ENCODE results near the gene SLC25A2. TPM values are rescaled to one million over a fixed set of nuclear protein-coding genes. Genes with fewer than 3 reads are reported as not detected.
"Not testable (repeated sequence)": the region's sequence is repeated elsewhere in the genome, so short reads cannot be mapped to it uniquely, and the experiment has no call there.

SLC25A2 gene
- total and polyA plus RNA-seq, 9 donors: 0.08 to 0.22 TPM; not detected in 7

GRCh38 chr5:141338538-141339306 is 34.9 kb upstream of the SLC25A2 start, which contains the start of gene PCDHGA2:
Gene PCDHGA2 (plus strand): TSS chr5:141338760.
- no peak within 1 kb of the TSS for H3K27ac ChIP-seq (ENCODE audit: low read length)
- H3K36me3 ChIP-seq (ENCODE audit: control insufficient read depth, insufficient read depth, low read length): no peaks in the 10 kb centered on the region
- H3K4me3 ChIP-seq (ENCODE audit: low read length): peak within 1 kb of the TSS; percentile 14
- H3K9me3 ChIP-seq (replicated peaks; ENCODE audit: control insufficient read depth, low read depth, low read length): peaks cover 41% of the 10 kb centered on the region
- DNase-seq: peak; percentile 38
- H3K4me1 ChIP-seq (ENCODE audit: control insufficient read depth, insufficient read depth, low read length): no peaks in the 10 kb centered on the region
- WGBS (ENCODE audit: insufficient coverage): 15% methylated on average over 21 of the region's 27 CpGs
- peaks cover 8% of the 10 kb centered on the region for H3K27me3 ChIP-seq (ENCODE audit: control insufficient read depth, insufficient read depth, low read length)

GRCh38 chr5:141332571-141332970 is 28.7 kb upstream of the SLC25A2 start:
- 52% methylated on average over 27 of the region's 39 CpGs for WGBS (ENCODE audit: insufficient coverage)
- H3K4me1 ChIP-seq (ENCODE audit: control insufficient read depth, insufficient read depth, low read length); H3K4me3 ChIP-seq (ENCODE audit: low read length); H3K27ac ChIP-seq (ENCODE audit: low read length); H3K27me3 ChIP-seq (ENCODE audit: control insufficient read depth, insufficient read depth, low read length); DNase-seq; H3K36me3 ChIP-seq (ENCODE audit: control insufficient read depth, insufficient read depth, low read length): not testable (repeated sequence)
- peaks cover 40% of the 10 kb centered on the region for H3K9me3 ChIP-seq (replicated peaks; ENCODE audit: control insufficient read depth, low read depth, low read length)

- H3K9me3 ChIP-seq (replicated peaks; ENCODE audit: control insufficient read depth, low read depth, low read length): peaks cover 47% of the 10 kb centered on the region
- H3K27me3 ChIP-seq (ENCODE audit: control insufficient read depth, insufficient read depth, low read length): peaks cover 3% of the 10 kb centered on the region
- WGBS (ENCODE audit: insufficient coverage): 26% methylated on average over 10 of the region's 21 CpGs
- H3K27ac ChIP-seq (ENCODE audit: low read length): no peak within 1 kb of the TSS
- H3K36me3 ChIP-seq (ENCODE audit: control insufficient read depth, insufficient read depth, low read length): no peaks in the 10 kb centered on the region
- H3K4me1 ChIP-seq (ENCODE audit: control insufficient read depth, insufficient read depth, low read length): no peaks in the 10 kb centered on the region
- DNase-seq: peak; percentile 2
- H3K4me3 ChIP-seq (ENCODE audit: low read length): no peak within 1 kb of the TSS
Observed at GRCh38 chr5:141330299-141331080, 26.6 kb upstream of the SLC25A2 start, which contains the start of gene PCDHGA1. Gene PCDHGA1 (plus strand): TSS chr5:141330514.

- no peak for DNase-seq
- Histone ChIP-seq H3K27ac (ENCODE audit: low read length) (no peak overlapping the region), H3K4me1 (ENCODE audit: control insufficient read depth, insufficient read depth, low read length) (no peaks in the 10 kb centered on the region), H3K9me3 (replicated peaks; ENCODE audit: control insufficient read depth, low read depth, low read length) (peaks cover 43% of the 10 kb centered on the region), H3K36me3 (ENCODE audit: control insufficient read depth, insufficient read depth, low read length) (no peaks in the 10 kb centered on the region), H3K4me3 (ENCODE audit: low read length) (no peak overlapping the region), H3K27me3 (ENCODE audit: control insufficient read depth, insufficient read depth, low read length) (peaks cover 3% of the 10 kb centered on the region)
- 81% methylated on average over 8 of the region's 8 CpGs for WGBS (ENCODE audit: insufficient coverage)
Observed at GRCh38 chr5:141328231-141328630, 24.4 kb upstream of the SLC25A2 start.

- H3K4me1 ChIP-seq (ENCODE audit: control insufficient read depth, insufficient read depth, low read length): peaks cover under 1% of the 10 kb centered on the region
- 8% methylated on average over 17 of the region's 27 CpGs for WGBS (ENCODE audit: insufficient coverage)
- H3K36me3 ChIP-seq (ENCODE audit: control insufficient read depth, insufficient read depth, low read length): no peaks in the 10 kb centered on the region
- DNase-seq: peak; percentile 51
- H3K27ac ChIP-seq (ENCODE audit: low read length): no peak overlapping the region
- peaks cover 3% of the 10 kb centered on the region for H3K27me3 ChIP-seq (ENCODE audit: control insufficient read depth, insufficient read depth, low read length)
- peak overlapping the region; percentile 6 for H3K4me3 ChIP-seq (ENCODE audit: low read length)
- peaks cover 35% of the 10 kb centered on the region for H3K9me3 ChIP-seq (replicated peaks; ENCODE audit: control insufficient read depth, low read depth, low read length)
Observed at GRCh38 chr5:141326088-141326854, 22.4 kb upstream of the SLC25A2 start.

- WGBS (ENCODE audit: insufficient coverage): no CpG with 5 or more reads among the region's 3 CpGs
- no peak overlapping the region for H3K4me3 ChIP-seq (ENCODE audit: low read length)
- no peaks in the 10 kb centered on the region for H3K27me3 ChIP-seq (ENCODE audit: control insufficient read depth, insufficient read depth, low read length)
- no peak for DNase-seq
- H3K36me3 ChIP-seq (ENCODE audit: control insufficient read depth, insufficient read depth, low read length): peaks cover 14% of the 10 kb centered on the region
- no peak overlapping the region for H3K27ac ChIP-seq (ENCODE audit: low read length)
- H3K9me3 ChIP-seq (replicated peaks; ENCODE audit: control insufficient read depth, low read depth, low read length): peaks cover 40% of the 10 kb centered on the region
- H3K4me1 ChIP-seq (ENCODE audit: control insufficient read depth, insufficient read depth, low read length): peaks cover 5% of the 10 kb centered on the region
Observed at GRCh38 chr5:141322261-141322660, 18.4 kb upstream of the SLC25A2 start.

GRCh38 chr5:141320225-141321169 is 16.6 kb upstream of the SLC25A2 start, which contains the start of gene TAF7:
Gene TAF7 (minus strand): TSS chr5:141320784. CDS start chr5:141320044, 740 bp downstream.
- Histone ChIP-seq H3K4me1 (ENCODE audit: control insufficient read depth, insufficient read depth, low read length) (peaks cover 5% of the 10 kb centered on the region), H3K36me3 (ENCODE audit: control insufficient read depth, insufficient read depth, low read length) (peaks cover 14% of the 10 kb centered on the region), H3K27ac (ENCODE audit: low read length) (peak within 1 kb of the TSS; percentile 100), H3K27me3 (ENCODE audit: control insufficient read depth, insufficient read depth, low read length) (no peaks in the 10 kb centered on the region), H3K9me3 (replicated peaks; ENCODE audit: control insufficient read depth, low read depth, low read length) (peaks cover 50% of the 10 kb centered on the region), H3K4me3 (ENCODE audit: low read length) (peak within 1 kb of the TSS; percentile 92)
- under 1% methylated on average over 53 of the region's 67 CpGs for WGBS (ENCODE audit: insufficient coverage)
- peak; percentile 97 for DNase-seq

- Histone ChIP-seq H3K4me3 (ENCODE audit: low read length) (peak overlapping the region; percentile 92), H3K36me3 (ENCODE audit: control insufficient read depth, insufficient read depth, low read length) (peaks cover 17% of the 10 kb centered on the region), H3K27me3 (ENCODE audit: control insufficient read depth, insufficient read depth, low read length) (no peaks in the 10 kb centered on the region), H3K9me3 (replicated peaks; ENCODE audit: control insufficient read depth, low read depth, low read length) (peaks cover 58% of the 10 kb centered on the region), H3K27ac (ENCODE audit: low read length) (peak overlapping the region; percentile 100), H3K4me1 (ENCODE audit: control insufficient read depth, insufficient read depth, low read length) (peaks cover 5% of the 10 kb centered on the region)
- 75% methylated on average over 5 of the region's 5 CpGs for WGBS (ENCODE audit: insufficient coverage)
- DNase-seq: no peak
Observed at GRCh38 chr5:141319699-141320098, 15.8 kb upstream of the SLC25A2 start.

GRCh38 chr5:141319202-141319601 is 15.4 kb upstream of the SLC25A2 start:
- Histone ChIP-seq H3K4me3 (ENCODE audit: low read length) (no peak overlapping the region), H3K4me1 (ENCODE audit: control insufficient read depth, insufficient read depth, low read length) (peaks cover 5% of the 10 kb centered on the region), H3K36me3 (ENCODE audit: control insufficient read depth, insufficient read depth, low read length) (peaks cover 17% of the 10 kb centered on the region), H3K27ac (ENCODE audit: low read length) (no peak overlapping the region), H3K27me3 (ENCODE audit: control insufficient read depth, insufficient read depth, low read length) (no peaks in the 10 kb centered on the region), H3K9me3 (replicated peaks; ENCODE audit: control insufficient read depth, low read depth, low read length) (peaks cover 63% of the 10 kb centered on the region)
- WGBS (ENCODE audit: insufficient coverage): 94% methylated on average over 6 of the region's 6 CpGs
- DNase-seq: no peak
